Measurements from ENCODE around the gene CEACAM16. TPM values are rescaled to one million over a fixed set of nuclear protein-coding genes. Genes with fewer than 3 reads are reported as not detected.
A peak's percentile ranks its signal among the peaks of the same experiment; 100 is the strongest.

Gene CEACAM16
- total and polyA plus RNA-seq, 9 of the 15 experiments (the other 6 are each of a cell fraction or from before 2014, with no cell fraction given) = not detected

DNA sequence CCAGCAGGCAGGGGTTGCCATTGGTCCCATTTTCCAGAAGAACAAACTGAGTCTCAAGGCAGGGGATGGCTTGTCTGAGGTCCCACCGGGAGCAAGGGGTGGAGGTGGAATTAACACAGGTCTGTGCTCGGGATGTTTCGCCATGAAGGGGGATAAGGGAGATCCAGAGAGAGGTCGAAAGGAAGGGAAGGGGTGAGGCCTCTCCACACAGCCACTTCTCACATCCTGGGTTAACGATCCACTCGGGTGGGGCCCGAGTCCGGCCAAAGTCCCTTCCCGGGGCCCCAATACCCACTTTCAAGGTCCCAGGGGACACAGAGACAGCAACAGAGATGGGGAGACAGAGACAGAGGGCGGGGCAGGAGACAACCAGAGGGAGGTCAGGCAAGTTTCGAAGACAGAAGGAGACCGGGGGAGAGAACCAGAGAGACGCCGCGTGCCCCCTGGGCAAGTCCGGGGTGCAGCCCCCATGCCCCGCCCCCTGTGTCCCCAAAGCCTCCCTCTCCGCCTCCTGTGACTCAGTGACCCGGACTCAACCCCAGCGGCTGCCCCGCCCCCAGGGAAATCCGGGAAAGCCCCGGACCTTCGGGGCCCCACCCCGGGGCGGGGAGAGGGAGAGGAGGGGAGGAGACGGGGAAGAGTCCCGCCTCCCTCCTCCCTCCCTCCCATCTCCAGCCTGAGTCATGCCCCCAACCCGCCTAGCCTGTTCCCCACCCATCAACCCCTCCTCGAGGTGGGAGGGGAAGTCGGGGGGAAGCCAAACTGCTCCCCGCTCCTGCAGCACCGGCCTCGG lies 48.2 kb downstream of the CEACAM16 start (continued):
- TF ChIP-seq NR2C2 (CRISPR knock-in tag; IDR thresholded peaks at IDR 0.05) = no peak
- TF ChIP-seq NR2C2 (tag; IDR thresholded peaks at IDR 0.05) = peak; percentile 69
- no peak for TF ChIP-seq COPS2 (conservative IDR thresholded peaks at IDR 0.05)
- no peak for TF ChIP-seq PHF20 (IDR thresholded peaks at IDR 0.05; ENCODE audit: partially characterized antibody)
- peak; percentile 93 for TF ChIP-seq RBM25 (IDR thresholded peaks at IDR 0.05; ENCODE audit: low read depth, low read length, severe bottlenecking)
- TF ChIP-seq TAF7 (tag; IDR thresholded peaks at IDR 0.05) = no peak
- TF ChIP-seq, protein P1, sequence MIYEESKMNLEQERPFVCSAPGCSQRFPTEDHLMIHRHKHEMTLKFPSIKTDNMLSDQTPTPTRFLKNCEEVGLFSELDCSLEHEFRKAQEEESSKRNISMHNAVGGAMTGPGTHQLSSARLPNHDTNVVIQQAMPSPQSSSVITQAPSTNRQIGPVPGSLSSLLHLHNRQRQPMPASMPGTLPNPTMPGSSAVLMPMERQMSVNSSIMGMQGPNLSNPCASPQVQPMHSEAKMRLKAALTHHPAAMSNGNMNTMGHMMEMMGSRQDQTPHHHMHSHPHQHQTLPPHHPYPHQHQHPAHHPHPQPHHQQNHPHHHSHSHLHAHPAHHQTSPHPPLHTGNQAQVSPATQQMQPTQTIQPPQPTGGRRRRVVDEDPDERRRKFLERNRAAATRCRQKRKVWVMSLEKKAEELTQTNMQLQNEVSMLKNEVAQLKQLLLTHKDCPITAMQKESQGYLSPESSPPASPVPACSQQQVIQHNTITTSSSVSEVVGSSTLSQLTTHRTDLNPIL (CRISPR knock-in tag; IDR thresholded peaks at IDR 0.05) = no peak
- TF ChIP-seq ARID1B (IDR thresholded peaks at IDR 0.05) = peak; percentile 15; the same call in 1 of the 2 replicates
- no peak; the same call in 1 of the 2 replicates for TF ChIP-seq ZNF740 (CRISPR knock-in tag; IDR thresholded peaks at IDR 0.05)
- no peak for TF ChIP-seq ZNF740 (tag; IDR thresholded peaks at IDR 0.05)
- TF ChIP-seq, protein P2, sequence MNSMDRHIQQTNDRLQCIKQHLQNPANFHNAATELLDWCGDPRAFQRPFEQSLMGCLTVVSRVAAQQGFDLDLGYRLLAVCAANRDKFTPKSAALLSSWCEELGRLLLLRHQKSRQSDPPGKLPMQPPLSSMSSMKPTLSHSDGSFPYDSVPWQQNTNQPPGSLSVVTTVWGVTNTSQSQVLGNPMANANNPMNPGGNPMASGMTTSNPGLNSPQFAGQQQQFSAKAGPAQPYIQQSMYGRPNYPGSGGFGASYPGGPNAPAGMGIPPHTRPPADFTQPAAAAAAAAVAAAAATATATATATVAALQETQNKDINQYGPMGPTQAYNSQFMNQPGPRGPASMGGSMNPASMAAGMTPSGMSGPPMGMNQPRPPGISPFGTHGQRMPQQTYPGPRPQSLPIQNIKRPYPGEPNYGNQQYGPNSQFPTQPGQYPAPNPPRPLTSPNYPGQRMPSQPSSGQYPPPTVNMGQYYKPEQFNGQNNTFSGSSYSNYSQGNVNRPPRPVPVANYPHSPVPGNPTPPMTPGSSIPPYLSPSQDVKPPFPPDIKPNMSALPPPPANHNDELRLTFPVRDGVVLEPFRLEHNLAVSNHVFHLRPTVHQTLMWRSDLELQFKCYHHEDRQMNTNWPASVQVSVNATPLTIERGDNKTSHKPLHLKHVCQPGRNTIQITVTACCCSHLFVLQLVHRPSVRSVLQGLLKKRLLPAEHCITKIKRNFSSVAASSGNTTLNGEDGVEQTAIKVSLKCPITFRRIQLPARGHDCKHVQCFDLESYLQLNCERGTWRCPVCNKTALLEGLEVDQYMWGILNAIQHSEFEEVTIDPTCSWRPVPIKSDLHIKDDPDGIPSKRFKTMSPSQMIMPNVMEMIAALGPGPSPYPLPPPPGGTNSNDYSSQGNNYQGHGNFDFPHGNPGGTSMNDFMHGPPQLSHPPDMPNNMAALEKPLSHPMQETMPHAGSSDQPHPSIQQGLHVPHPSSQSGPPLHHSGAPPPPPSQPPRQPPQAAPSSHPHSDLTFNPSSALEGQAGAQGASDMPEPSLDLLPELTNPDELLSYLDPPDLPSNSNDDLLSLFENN (IDR thresholded peaks at IDR 0.05; ENCODE audit: low read depth in 2 of 2, low read length in 2 of 2) = 0 out of 4 replicates have a peak, but pooled peaks of 1 of the 2 experiments have one; percentile 18
- no peak for TF ChIP-seq ZNF589 (CRISPR knock-in tag; IDR thresholded peaks at IDR 0.05; ENCODE audit: low read depth)
- TF ChIP-seq, protein P3, sequence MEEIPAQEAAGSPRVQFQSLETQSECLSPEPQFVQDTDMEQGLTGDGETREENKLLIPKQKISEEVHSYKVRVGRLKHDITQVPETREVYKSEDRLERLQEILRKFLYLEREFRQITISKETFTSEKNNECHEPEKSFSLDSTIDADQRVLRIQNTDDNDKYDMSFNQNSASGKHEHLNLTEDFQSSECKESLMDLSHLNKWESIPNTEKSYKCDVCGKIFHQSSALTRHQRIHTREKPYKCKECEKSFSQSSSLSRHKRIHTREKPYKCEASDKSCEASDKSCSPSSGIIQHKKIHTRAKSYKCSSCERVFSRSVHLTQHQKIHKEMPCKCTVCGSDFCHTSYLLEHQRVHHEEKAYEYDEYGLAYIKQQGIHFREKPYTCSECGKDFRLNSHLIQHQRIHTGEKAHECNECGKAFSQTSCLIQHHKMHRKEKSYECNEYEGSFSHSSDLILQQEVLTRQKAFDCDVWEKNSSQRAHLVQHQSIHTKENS (CRISPR knock-in tag; IDR thresholded peaks at IDR 0.05) = no peak
- no peak for TF ChIP-seq HIVEP1 (CRISPR knock-in tag; IDR thresholded peaks at IDR 0.05)
- no peak for TF ChIP-seq ZKSCAN3 (CRISPR knock-in tag; IDR thresholded peaks at IDR 0.05)
- no peak for TF ChIP-seq CCAR2 (IDR thresholded peaks at IDR 0.05; ENCODE audit: low read depth, low read length)
- TF ChIP-seq ARNT (IDR thresholded peaks at IDR 0.05) = no peak
- TF ChIP-seq MYBL2 (IDR thresholded peaks at IDR 0.05; ENCODE audit: low read depth) = no peak
- no peak for TF ChIP-seq MYBL2 (CRISPR knock-in tag; IDR thresholded peaks at IDR 0.05; ENCODE audit: borderline replicate concordance)
- TF ChIP-seq KDM4B (IDR thresholded peaks at IDR 0.05; ENCODE audit: borderline replicate concordance in 2 of 2, low read depth in 1 of 2) = peak in 1 of 2 experiments; percentile 88; a peak in 1 of 4 replicates
- no peak for TF ChIP-seq PHF8 (IDR thresholded peaks at IDR 0.05; ENCODE audit: borderline replicate concordance, low read length)
